Vagina (tissue), 2 donors: ENCODE results near the gene SLC7A11. TPM values are rescaled to one million over a fixed set of nuclear protein-coding genes. Genes with fewer than 3 reads are reported as not detected.
"Not testable (repeated sequence)": the region's sequence is repeated elsewhere in the genome, so short reads cannot be mapped to it uniquely, and the experiment has no call there.

Source experiments
- DNase-seq, 2 donors: peaks; one replicate each; pipeline ENCODE4 v3.0.0-alpha.2; 2017; ENCODE audit errors: extremely low spot score in 2 of 2
- H3K27ac ChIP-seq: fragments of 200-600 bp; sonication (generic); one replicate; pipeline ENCODE4 v1.5.1; 2019
- H3K27me3 ChIP-seq: fragments of 200-600 bp; sonication (generic); one replicate; pipeline ENCODE4 v1.5.1; 2019
- H3K36me3 ChIP-seq, 2 donors: fragments of 200-600 bp; sonication (generic); one replicate each; pipeline ENCODE4 v1.5.1; 2017 to 2019
- H3K4me1 ChIP-seq: fragments of 200-600 bp; sonication (generic); one replicate; pipeline ENCODE4 v1.5.1; 2019
- H3K4me3 ChIP-seq, 2 donors: fragments of 200-600 bp; sonication (generic); 1 replicate in 1 of 2; 2 replicates in 1 of 2; pipeline ENCODE4 v1.5.1; 2016 to 2019
- H3K9me3 ChIP-seq: fragments of 200-600 bp; sonication (generic); one replicate; pipeline ENCODE4 v1.5.1; 2019
- POLR2A ChIP-seq, 2 donors: fragments of 450-650 bp; IDR thresholded peaks; one replicate each; pipeline ENCODE4 v1.6.1; 2017; ENCODE audit warnings: antibody characterized with exemption in 2 of 2, mild to moderate bottlenecking in 2 of 2, moderate library complexity in 2 of 2
- POLR2AphosphoS5 ChIP-seq, 2 donors: sonication (generic); formaldehyde crosslinking; IDR thresholded peaks; one replicate each; pipeline ENCODE4 v1.9.0; 2017; ENCODE audit warnings: antibody characterized with exemption in 2 of 2, mild to moderate bottlenecking in 2 of 2, low read depth in 1 of 2; ENCODE audit not compliant: insufficient read depth in 1 of 2
- intact Hi-C: fragments of 100-400 bp; cut with DNase I; formaldehyde crosslinking; loops from one replicate; pipeline ENCODE4 v1.15.1; 2023
- total RNA-seq: library from RNA; depleted of rRNA; stranded (reverse); fragments of >200 nt; gene quantifications from one replicate; pipeline ENCODE4 v1.2.3, GENCODE V29; 2016
- TF ChIP-seq, protein P1 (sequence below), 3 experiments: fragments of 450-650 bp in 2 of 3; fragments of 200-600 bp in 1 of 3; sonication (generic) in 1 of 3; IDR thresholded peaks; one replicate each; pipeline ENCODE4 v1.5.1; 2017 to 2019; ENCODE audit warnings: antibody characterized with exemption in 3 of 3, mild to moderate bottlenecking in 2 of 3, moderate library complexity in 2 of 3

SLC7A11 gene
- total RNA-seq, 1 donor from 2014 or later = 1.5 TPM

DNA sequence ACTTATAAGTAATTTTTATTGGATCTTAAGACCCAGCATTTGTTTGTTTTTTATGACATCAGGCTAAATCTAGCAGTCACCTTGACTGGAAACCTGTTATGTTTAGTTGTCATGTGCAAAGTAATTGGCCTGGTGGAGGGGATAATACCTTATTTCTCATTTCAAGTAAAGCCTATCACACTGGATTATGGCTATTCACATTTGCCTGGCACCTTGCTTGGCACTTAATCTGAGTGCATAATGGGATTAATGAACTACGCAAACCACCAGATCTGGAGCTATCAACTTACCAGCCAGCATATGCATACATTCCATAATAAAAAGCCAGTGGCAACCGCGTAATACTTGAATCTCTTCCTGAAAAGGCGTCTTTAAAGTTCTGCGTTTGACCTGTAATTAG, 23.2 kb downstream of the SLC7A11 start:
- Histone ChIP-seq H3K4me3 (no peak overlapping the region), H3K4me1 (no peaks in the 10 kb centered on the region), H3K27me3 (no peaks in the 10 kb centered on the region), H3K9me3 (no peaks in the 10 kb centered on the region), H3K27ac (no peak overlapping the region), H3K36me3 (no peaks in the 10 kb centered on the region)
- intact Hi-C loops = no loop called here
- DNase-seq = no peak
- TF ChIP-seq, protein P1, sequence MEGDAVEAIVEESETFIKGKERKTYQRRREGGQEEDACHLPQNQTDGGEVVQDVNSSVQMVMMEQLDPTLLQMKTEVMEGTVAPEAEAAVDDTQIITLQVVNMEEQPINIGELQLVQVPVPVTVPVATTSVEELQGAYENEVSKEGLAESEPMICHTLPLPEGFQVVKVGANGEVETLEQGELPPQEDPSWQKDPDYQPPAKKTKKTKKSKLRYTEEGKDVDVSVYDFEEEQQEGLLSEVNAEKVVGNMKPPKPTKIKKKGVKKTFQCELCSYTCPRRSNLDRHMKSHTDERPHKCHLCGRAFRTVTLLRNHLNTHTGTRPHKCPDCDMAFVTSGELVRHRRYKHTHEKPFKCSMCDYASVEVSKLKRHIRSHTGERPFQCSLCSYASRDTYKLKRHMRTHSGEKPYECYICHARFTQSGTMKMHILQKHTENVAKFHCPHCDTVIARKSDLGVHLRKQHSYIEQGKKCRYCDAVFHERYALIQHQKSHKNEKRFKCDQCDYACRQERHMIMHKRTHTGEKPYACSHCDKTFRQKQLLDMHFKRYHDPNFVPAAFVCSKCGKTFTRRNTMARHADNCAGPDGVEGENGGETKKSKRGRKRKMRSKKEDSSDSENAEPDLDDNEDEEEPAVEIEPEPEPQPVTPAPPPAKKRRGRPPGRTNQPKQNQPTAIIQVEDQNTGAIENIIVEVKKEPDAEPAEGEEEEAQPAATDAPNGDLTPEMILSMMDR (IDR thresholded peaks at IDR 0.05) = no peak
- no peak for TF ChIP-seq POLR2AphosphoS5 (IDR thresholded peaks at IDR 0.05; ENCODE audit: insufficient read depth in 1 of 2, low read depth in 1 of 2)

DNA sequence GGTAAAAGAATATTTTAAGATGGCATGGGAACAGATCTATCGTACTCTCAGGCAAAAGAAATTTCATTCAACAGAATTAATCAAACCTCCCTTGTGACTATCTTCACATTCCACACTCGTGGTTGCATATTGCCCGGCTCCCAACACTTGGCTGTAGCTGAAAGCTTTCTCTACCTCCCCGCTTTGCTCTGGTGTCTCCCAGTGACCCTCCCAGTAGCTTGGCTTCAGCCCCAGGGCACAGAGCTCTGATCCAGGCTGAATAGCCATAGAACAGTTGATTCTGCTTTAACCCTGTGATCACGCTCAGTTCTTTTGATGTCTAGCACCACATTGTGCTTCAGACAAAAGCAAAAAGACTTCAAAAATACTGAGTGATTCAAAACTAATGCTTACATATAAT, 24.6 kb downstream of the SLC7A11 start:
- H3K27ac ChIP-seq = no peak overlapping the region
- no peak overlapping the region for H3K4me3 ChIP-seq
- no peak for DNase-seq
- TF ChIP-seq, protein P1 (IDR thresholded peaks at IDR 0.05) = no peak
- TF ChIP-seq POLR2A (IDR thresholded peaks at IDR 0.05) = no peak
- TF ChIP-seq POLR2AphosphoS5 (IDR thresholded peaks at IDR 0.05; ENCODE audit: insufficient read depth in 1 of 2, low read depth in 1 of 2) = no peak
- no peaks in the 10 kb centered on the region for H3K36me3 ChIP-seq
- H3K9me3 ChIP-seq = no peaks in the 10 kb centered on the region
- intact Hi-C loops = no loop called here
- no peaks in the 10 kb centered on the region for H3K4me1 ChIP-seq
- H3K27me3 ChIP-seq = no peaks in the 10 kb centered on the region

DNA sequence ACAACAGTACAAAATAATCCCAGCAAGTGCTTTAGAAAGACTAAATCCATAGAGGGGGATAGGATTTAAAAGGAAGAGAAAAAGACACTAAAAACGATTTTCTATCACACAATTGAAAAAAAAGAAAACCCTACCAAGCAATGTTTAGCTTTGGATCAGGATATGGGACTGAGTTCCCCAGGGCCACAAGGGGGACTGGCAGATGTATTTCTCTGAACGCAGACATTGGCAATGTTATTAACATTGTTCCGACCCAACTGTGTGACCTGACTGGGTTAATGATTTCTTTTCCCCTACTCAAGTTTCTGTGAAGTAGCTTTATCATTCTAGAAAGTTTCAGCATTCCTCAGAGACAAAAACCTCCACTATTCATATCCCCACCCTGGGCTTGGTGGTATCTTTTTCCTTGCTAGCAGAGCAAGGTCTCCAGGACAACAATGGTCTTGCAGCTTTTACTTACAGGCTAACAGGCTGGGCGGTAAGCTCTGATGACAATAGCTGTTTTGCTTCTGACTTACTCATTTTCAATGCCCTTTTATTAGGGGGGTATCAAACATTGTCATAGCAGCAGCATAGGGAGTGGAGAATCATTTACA, 25.8 kb downstream of the SLC7A11 start:
- H3K27me3 ChIP-seq = no peaks in the 10 kb centered on the region
- H3K27ac ChIP-seq = no peak overlapping the region
- H3K36me3 ChIP-seq = no peaks in the 10 kb centered on the region
- TF ChIP-seq POLR2A (IDR thresholded peaks at IDR 0.05) (no peak), POLR2AphosphoS5 (IDR thresholded peaks at IDR 0.05; ENCODE audit: insufficient read depth in 1 of 2, low read depth in 1 of 2) (no peak)
- TF ChIP-seq, protein P1 (IDR thresholded peaks at IDR 0.05) = no peak
- H3K4me1 ChIP-seq = no peaks in the 10 kb centered on the region
- H3K4me3 ChIP-seq = no peak overlapping the region
- intact Hi-C loops = no loop called here
- DNase-seq = no peak
- H3K9me3 ChIP-seq = no peaks in the 10 kb centered on the region

DNA sequence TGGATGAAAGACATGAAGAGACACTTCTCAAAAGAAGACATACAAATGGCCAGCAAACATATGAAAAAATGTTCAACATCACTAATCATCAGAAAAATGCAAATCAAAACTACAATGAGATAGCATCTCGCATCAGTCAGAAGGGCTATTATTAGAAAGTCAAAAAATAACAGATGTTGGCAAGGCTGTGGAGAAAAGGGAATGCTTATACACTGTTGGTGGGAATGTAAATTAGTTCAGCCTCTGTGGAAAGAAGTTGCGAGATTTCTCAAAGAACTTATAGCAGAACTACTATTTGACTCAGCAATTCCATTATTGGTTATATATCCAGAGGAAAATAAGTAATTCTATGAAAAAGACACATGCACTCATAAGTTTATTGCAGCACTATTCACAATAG, 31.6 kb downstream of the SLC7A11 start:
- H3K4me3 ChIP-seq, H3K9me3 ChIP-seq, H3K27ac ChIP-seq, DNase-seq, H3K4me1 ChIP-seq, H3K36me3 ChIP-seq, intact Hi-C loops, H3K27me3 ChIP-seq: not testable (repeated sequence)

DNA sequence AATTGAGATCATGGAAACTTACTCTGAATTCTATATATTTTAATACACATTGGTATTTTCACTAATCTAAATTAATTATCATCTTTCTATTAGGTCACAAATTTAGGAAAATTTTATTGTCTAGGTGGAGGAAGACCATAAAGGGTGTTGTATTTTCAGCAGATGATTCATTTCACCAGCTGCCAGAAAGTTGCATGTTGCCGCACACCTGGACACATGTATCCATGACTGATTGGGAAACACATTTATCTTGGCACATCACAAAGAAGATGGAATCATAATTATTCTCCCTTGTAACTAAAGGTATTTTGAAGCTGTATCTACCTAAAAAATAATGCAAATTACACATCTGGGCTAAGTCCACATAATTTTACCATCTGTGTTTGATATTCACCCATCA, 33.1 kb downstream of the SLC7A11 start:
- no peaks in the 10 kb centered on the region for H3K27me3 ChIP-seq
- TF ChIP-seq POLR2A (IDR thresholded peaks at IDR 0.05) (no peak), POLR2AphosphoS5 (IDR thresholded peaks at IDR 0.05; ENCODE audit: insufficient read depth in 1 of 2, low read depth in 1 of 2) (no peak)
- TF ChIP-seq, protein P1 (IDR thresholded peaks at IDR 0.05) = no peak
- DNase-seq = no peak
- intact Hi-C loops = no loop called here
- no peaks in the 10 kb centered on the region for H3K9me3 ChIP-seq
- H3K4me1 ChIP-seq = no peaks in the 10 kb centered on the region
- H3K36me3 ChIP-seq = no peaks in the 10 kb centered on the region
- no peak overlapping the region for H3K4me3 ChIP-seq
- H3K27ac ChIP-seq = no peak overlapping the region
